Spleen (tissue), 11 donors: ENCODE data around the gene GSG1L. TPM values are rescaled to one million over a fixed set of nuclear protein-coding genes. Genes with fewer than 3 reads are reported as not detected.

Source experiments
- DNase-seq: peaks from one replicate; pipeline ENCODE4 v3.0.0-alpha.2; 2020
- H3K27ac ChIP-seq, 8 donors: fragments of 200-600 bp; sonication (generic) in 7 of 8; 1 replicate in 4 of 8; 2 replicates in 4 of 8; pipeline versions ENCODE4 v1.5.0 to v1.8.0; 2016 to 2021; ENCODE audit warnings: inconsistent platforms in 4 of 8, mild to moderate bottlenecking in 4 of 8, moderate library complexity in 1 of 8
- H3K27me3 ChIP-seq, 7 donors: fragments of 200-600 bp; sonication (generic) in 6 of 7; replicated peaks in 1 of 7; 1 replicate in 4 of 7; 2 replicates in 3 of 7; pipeline versions ENCODE4 v1.5.0 to v1.8.0; 2016 to 2021; ENCODE audit warnings: inconsistent platforms in 3 of 7, mild to moderate bottlenecking in 1 of 7
- H3K36me3 ChIP-seq, 6 donors: fragments of 200-600 bp; sonication (generic) in 5 of 6; 1 replicate in 4 of 6; 2 replicates in 2 of 6; pipeline versions ENCODE4 v1.5.0 to v1.8.0; 2016 to 2021; ENCODE audit warnings: inconsistent platforms in 2 of 6
- H3K4me1 ChIP-seq, 6 donors: fragments of 200-600 bp; sonication (generic) in 5 of 6; 1 replicate in 3 of 6; 2 replicates in 3 of 6; pipeline versions ENCODE4 v1.5.0 to v1.8.0; 2016 to 2021; ENCODE audit warnings: inconsistent platforms in 3 of 6
- H3K4me3 ChIP-seq, 8 donors: fragments of 200-600 bp; sonication (generic) in 7 of 8; 1 replicate in 4 of 8; 2 replicates in 4 of 8; pipeline versions ENCODE4 v1.5.0 to v1.8.0; 2016 to 2021; ENCODE audit warnings: inconsistent platforms in 4 of 8, mild to moderate bottlenecking in 4 of 8, moderate library complexity in 2 of 8
- H3K9me3 ChIP-seq, 8 donors: fragments of 200-600 bp; sonication (generic) in 7 of 8; 1 replicate in 4 of 8; 2 replicates in 4 of 8; pipeline versions ENCODE4 v1.5.0 to v1.8.0; 2016 to 2021; ENCODE audit warnings: inconsistent platforms in 4 of 8
- POLR2A ChIP-seq, 3 donors: fragments of 450-650 bp; IDR thresholded peaks; one replicate each; pipeline ENCODE4 v1.5.1; 2017; ENCODE audit warnings: antibody characterized with exemption in 3 of 3, mild to moderate bottlenecking in 1 of 3
- POLR2AphosphoS5 ChIP-seq, 3 donors: sonication (generic); formaldehyde crosslinking; IDR thresholded peaks; one replicate each; pipeline ENCODE4 v1.5.1; 2017; ENCODE audit warnings: antibody characterized with exemption in 3 of 3
- WGBS, 5 donors: extraction: QIAGEN DNeasy Blood & Tissue Kit in 3 of 5; methylation state at CpG; one replicate each; pipeline versions ENCODE4 v1.1.5 to v1.1.7; 2013 to 2018; 5-methylcytosine and 5-hydroxymethylcytosine counted together
- intact Hi-C: fragments of 100-400 bp; cut with DNase I; formaldehyde crosslinking; loops from one replicate; pipeline ENCODE4 v1.15.0; 2023; ENCODE audit warnings: low total_unique reads
- polyA plus RNA-seq, 3 donors: library from polyadenylated mRNA; stranded (reverse); fragments of 200-250 nt; gene quantifications; one replicate each; pipeline ENCODE4 v1.2.1, GENCODE V29; 2013
- total RNA-seq, 7 donors: library from RNA; depleted of rRNA in 3 of 7; stranded (reverse); fragments of >200 nt in 3 of 7; fragmentation: NEBNext Ultra II Directional in 4 of 7; extraction: Animal tissue kit (Norgen Biotek cat#: 25700) in 4 of 7; gene quantifications; one replicate each; pipeline versions ENCODE4 v1.1.0 to v1.2.1, GENCODE V29; 2016 to 2021
- TF ChIP-seq, protein P1 (sequence below), 11 experiments: fragments of 200-600 bp in 7 of 11; fragments of 450-650 bp in 4 of 11; sonication (generic) in 4 of 11; IDR thresholded peaks in 8 of 11; conservative IDR thresholded peaks in 3 of 11; 1 replicate in 7 of 11; 2 replicates in 4 of 11; pipeline versions ENCODE4 v1.4.0 to v1.8.0; 2016 to 2021; ENCODE audit warnings: antibody characterized with exemption in 11 of 11, inconsistent platforms in 4 of 11, mild to moderate bottlenecking in 1 of 11
- donor health status: healthy with polysubstance abuse.
- donor health status: DM: no; HTN: no; CAD: no; lungs with moderate emphysema.
- donor health status: DM: no; HTN: no; CAD: no.
- donor health status: Bipolar disorder and iron deficiency.
- donor health status: healthy.
- donor health status: DM: no; HTN: no; CAD: no.
- donor health status: DM: yes; HTN: yes; CAD: no.

Gene GSG1L
- total and polyA plus RNA-seq, 10 donors, result 0.22 to 0.58 (median 0.43) TPM; not detected in 6

DNA sequence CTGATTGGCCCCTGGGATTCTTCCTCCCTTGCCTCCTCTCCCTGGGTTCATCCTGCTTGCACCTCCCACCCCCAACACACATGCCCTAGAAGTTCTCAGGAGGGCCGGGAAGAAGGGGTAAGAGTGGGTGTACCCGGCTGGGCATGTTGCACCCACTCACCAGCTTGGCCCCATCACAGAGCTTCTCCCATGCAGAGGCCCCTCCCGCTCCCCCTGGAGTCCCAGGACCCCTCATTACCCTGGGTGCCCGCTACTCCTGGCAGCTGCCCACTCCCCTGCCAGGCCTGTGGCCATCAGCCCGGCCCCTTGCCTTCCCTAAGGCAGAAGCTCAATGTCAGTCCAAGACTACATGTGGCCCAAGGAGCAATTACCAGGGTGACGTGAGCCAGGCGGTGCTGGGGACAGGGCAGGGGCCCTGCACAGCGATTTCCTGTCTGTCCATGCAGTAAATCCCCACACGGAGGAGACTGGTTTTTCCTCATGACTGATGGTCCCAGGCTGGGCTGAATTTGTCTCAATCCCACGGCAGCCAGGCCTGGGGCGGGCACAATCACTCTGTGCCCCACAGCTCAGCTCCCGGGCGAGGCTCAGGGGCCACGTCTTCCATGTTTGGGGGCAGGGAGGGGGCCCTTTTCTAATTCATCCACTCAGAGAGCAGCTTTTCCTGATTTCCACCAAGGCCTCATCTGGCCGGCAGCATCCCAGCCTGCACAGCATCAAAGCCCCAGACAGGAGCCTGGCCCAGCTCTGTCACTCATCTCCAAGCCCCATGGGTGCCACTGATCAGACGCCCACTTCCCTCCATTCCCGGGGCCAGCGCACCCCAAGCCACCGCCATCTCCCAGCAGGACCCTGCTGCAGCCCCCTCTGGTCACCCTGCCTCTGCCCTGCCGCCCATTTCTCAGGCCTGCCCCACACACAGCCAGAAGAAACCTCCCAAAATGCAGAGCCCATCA, 278.9 kb downstream of the GSG1L start:
- DNase-seq, result no peak
- TF ChIP-seq, protein P1, sequence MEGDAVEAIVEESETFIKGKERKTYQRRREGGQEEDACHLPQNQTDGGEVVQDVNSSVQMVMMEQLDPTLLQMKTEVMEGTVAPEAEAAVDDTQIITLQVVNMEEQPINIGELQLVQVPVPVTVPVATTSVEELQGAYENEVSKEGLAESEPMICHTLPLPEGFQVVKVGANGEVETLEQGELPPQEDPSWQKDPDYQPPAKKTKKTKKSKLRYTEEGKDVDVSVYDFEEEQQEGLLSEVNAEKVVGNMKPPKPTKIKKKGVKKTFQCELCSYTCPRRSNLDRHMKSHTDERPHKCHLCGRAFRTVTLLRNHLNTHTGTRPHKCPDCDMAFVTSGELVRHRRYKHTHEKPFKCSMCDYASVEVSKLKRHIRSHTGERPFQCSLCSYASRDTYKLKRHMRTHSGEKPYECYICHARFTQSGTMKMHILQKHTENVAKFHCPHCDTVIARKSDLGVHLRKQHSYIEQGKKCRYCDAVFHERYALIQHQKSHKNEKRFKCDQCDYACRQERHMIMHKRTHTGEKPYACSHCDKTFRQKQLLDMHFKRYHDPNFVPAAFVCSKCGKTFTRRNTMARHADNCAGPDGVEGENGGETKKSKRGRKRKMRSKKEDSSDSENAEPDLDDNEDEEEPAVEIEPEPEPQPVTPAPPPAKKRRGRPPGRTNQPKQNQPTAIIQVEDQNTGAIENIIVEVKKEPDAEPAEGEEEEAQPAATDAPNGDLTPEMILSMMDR (IDR thresholded peaks at IDR 0.05 in 8 of 11, conservative IDR thresholded peaks at IDR 0.05 in 3 of 11), result no peak
- TF ChIP-seq POLR2A (IDR thresholded peaks at IDR 0.05), result no peak
- no peak for TF ChIP-seq POLR2AphosphoS5 (IDR thresholded peaks at IDR 0.05)
- Histone ChIP-seq H3K36me3 (peaks cover 0 to 3% (median 0%) of the 10 kb centered on the region in 6 donors), H3K4me1 (no peaks in the 10 kb centered on the region), H3K4me3 (no peak overlapping the region), H3K27me3 (peaks cover 0 to 7% (median 0%) of the 10 kb centered on the region in 7 donors), H3K9me3 (peaks cover 0 to 13% (median 0%) of the 10 kb centered on the region in 8 donors), H3K27ac (no peak overlapping the region)
- intact Hi-C loops, result no loop called here
- WGBS, 5 donors, result 66 to 75% (median 72%) methylated on average over 15 to 20 of the region's 20 CpGs

DNA sequence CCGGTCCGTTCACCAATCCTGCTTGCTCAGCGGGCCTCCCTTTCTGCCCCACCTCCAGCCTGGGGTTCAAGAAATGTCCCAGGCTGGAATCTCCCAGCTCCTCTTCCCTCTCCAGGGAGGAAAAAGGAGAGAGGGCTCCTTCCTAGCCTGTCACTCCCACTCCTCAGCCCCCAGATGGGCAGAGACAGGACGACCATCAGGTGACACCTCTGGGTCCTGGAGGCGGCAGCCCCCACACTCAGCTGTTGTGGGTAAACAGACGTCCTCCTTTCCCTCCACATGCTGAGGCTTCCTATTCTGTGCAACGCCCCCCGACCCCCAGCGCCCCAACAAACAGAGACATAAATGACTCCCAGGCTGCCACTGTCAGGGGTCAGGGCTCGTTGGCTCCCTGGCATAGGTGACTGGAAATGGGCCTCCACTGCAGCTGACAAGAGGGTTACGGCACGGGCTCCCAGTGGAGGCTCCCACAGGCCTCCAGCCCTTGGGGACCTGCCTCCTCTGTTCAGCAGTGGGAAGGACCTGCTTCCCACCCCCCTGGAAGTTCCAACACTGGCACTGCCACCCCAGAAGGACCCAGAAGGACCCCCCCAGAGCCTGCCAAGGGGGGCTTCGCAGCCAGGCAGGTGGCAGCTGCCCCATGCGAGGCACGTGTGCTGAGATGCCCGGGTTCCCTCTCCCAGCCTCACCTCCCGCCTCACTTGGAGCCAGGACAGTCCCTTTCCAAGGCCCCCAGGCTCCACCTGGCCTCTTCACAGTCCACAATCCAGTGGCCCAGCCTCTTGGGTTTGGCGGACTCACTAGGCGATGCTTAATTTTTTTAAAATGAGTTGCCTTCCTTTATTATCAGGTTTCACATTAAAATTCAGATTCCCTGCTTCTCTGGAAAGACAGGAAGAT, 281.3 kb downstream of the GSG1L start:
- peak; percentile 46 for DNase-seq
- peaks cover 0 to 27% (median 8%) of the 10 kb centered on the region in 6 donors for H3K36me3 ChIP-seq
- no peak overlapping the region for H3K27ac ChIP-seq

DNA sequence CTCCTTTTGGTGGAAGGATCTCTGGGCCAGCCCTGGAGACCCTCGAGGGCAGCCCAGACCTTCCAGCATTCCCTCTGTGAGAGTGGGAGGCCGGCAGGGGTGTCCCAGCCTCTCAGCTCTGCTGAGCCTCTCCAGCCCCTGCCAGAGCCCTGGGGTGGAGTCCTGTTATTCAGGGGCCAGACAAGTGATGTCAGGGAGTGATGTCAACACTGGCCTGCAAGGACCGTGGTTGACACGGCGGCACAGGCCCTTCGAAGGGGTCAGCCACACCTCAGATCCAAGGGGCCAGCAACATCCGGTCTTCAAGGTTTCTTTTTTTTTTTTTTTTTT, 282.4 kb downstream of the GSG1L start:
- Histone ChIP-seq H3K36me3 (peaks cover 0 to 38% (median 9%) of the 10 kb centered on the region in 6 donors), H3K4me1 (no peaks in the 10 kb centered on the region), H3K27me3 (peaks cover 0 to 7% (median 0%) of the 10 kb centered on the region in 7 donors), H3K4me3 (no peak overlapping the region), H3K9me3 (no peaks in the 10 kb centered on the region), H3K27ac (no peak overlapping the region)
- peak; percentile 58 for DNase-seq
- intact Hi-C loops, result no loop called here
- peak in 1 of 3 donors; percentile 9 for TF ChIP-seq POLR2AphosphoS5 (IDR thresholded peaks at IDR 0.05)
- TF ChIP-seq, protein P1 (IDR thresholded peaks at IDR 0.05 in 8 of 11, conservative IDR thresholded peaks at IDR 0.05 in 3 of 11), result no peak
- 42 to 84% (median 59%) methylated on average over 5 to 7 of the region's 7 CpGs for WGBS, 5 donors

More for the DNA sequence above, 281.3 kb downstream of the GSG1L start:
- H3K27me3 ChIP-seq, result peaks cover 0 to 7% (median 0%) of the 10 kb centered on the region in 7 donors
- no peaks in the 10 kb centered on the region for H3K4me1 ChIP-seq
- intact Hi-C loops, result no loop called here
- H3K9me3 ChIP-seq, result no peaks in the 10 kb centered on the region
- WGBS, 5 donors, result 73 to 76% (median 75%) methylated on average over 16 to 19 of the region's 19 CpGs
- no peak overlapping the region for H3K4me3 ChIP-seq
- TF ChIP-seq POLR2A (IDR thresholded peaks at IDR 0.05), result no peak
- TF ChIP-seq, protein P1 (IDR thresholded peaks at IDR 0.05 in 8 of 11, conservative IDR thresholded peaks at IDR 0.05 in 3 of 11), result no peak
- TF ChIP-seq POLR2AphosphoS5 (IDR thresholded peaks at IDR 0.05), result no peak
